Parathyroid adenoma (tissue), 2 donors: Measurements from ENCODE around the gene DNAJC25.
A peak's percentile ranks its signal among the peaks of the same experiment; 100 is the strongest.

ENCODE experiments used
- H2AFZ ChIP-seq: fragments of 300-600 bp; sonication (generic); one replicate; pipeline ENCODE4 v1.7.0; 2017; ENCODE audit warnings: antibody characterized with exemption, mild to moderate bottlenecking
- H3K27ac ChIP-seq: fragments of 300-600 bp; sonication (generic); one replicate; pipeline ENCODE4 v1.7.0; 2017
- H3K27me3 ChIP-seq: fragments of 300-600 bp; sonication (generic); one replicate; pipeline ENCODE4 v1.7.0; 2017; ENCODE audit warnings: low read length; ENCODE audit not compliant: control insufficient read depth, insufficient read depth
- H3K36me3 ChIP-seq: fragments of 300-600 bp; sonication (generic); one replicate; pipeline ENCODE4 v1.7.0; 2017; ENCODE audit warnings: low read length; ENCODE audit not compliant: control insufficient read depth, insufficient read depth
- H3K4me1 ChIP-seq: fragments of 300-600 bp; sonication (generic); one replicate; pipeline ENCODE4 v1.7.0; 2017; ENCODE audit warnings: control low read depth
- H3K4me2 ChIP-seq: fragments of 300-600 bp; sonication (generic); one replicate; pipeline ENCODE4 v1.7.0; 2017; ENCODE audit warnings: low read length
- H3K4me3 ChIP-seq: fragments of 300-600 bp; sonication (generic); one replicate; pipeline ENCODE4 v1.7.0; 2017; ENCODE audit warnings: low read depth, low read length
- H3K79me2 ChIP-seq: fragments of 300-600 bp; sonication (generic); one replicate; pipeline ENCODE4 v1.7.0; 2017; ENCODE audit warnings: control low read depth
- H3K9ac ChIP-seq: fragments of 300-600 bp; sonication (generic); one replicate; pipeline ENCODE4 v1.7.0; 2017; ENCODE audit warnings: mild to moderate bottlenecking
- H3K9me3 ChIP-seq: fragments of 300-600 bp; sonication (generic); one replicate; pipeline ENCODE4 v1.7.0; 2017; ENCODE audit warnings: low read length; ENCODE audit not compliant: control insufficient read depth
- TF ChIP-seq, protein P1 (sequence below): fragments of 300-600 bp; sonication (generic); IDR thresholded peaks from one replicate; pipeline ENCODE4 v1.7.0; 2017; ENCODE audit warnings: antibody characterized with exemption, mild to moderate bottlenecking
- donor health status: primary hyperparathyroidism.

The DNAJC25 gene

DNA sequence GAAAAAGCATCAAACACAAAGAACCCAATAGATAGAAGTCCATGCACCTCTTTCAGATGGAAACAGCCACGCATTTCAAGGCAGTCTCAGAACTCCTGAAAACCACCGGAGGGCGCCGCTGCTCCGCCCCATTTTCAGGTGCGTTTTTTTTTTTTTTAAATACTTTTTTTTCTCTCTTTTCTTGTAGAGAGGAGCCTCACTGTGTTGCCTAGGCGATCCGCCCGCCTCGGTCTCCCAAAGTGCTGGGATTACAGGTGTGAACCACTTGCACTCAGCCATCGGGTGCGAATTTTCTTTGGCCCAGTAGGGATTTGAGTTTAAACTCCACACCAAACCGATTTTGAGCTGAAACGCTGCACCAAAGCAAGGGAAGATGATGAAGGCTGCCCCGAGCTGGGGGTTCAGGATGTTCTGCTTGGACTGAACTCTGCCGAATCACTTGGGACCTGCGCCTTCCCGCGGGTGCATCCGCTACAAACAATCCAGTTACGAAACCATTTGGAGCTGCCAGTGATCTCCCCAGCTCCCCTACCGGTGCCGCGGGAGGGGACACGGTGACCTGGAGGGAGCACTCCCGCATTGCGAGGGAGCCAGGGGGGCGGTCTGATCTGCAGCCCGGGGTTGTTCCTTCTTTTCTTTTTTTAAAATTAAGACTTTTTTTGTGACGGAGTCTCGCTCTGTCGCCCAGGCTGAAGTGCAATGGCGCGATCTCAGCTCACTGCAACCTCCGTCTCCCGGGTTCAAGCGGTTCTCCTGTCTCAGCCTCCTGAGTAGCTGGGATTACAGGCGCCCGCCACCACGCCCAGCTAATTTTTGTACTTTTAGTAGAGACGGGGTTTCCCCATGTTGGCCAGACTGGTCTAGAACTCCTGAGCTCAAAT, 33.0 kb upstream of the DNAJC25 start:
- Histone ChIP-seq H3K4me3 (peak overlapping the region; percentile 57), H3K9ac (no peak overlapping the region), H3K27me3 (no peaks in the 10 kb centered on the region), H3K4me2 (peak overlapping the region; percentile 86), H3K9me3 (no peaks in the 10 kb centered on the region), H2AFZ (peak overlapping the region; percentile 96), H3K36me3 (no peaks in the 10 kb centered on the region), H3K79me2 (no peaks in the 10 kb centered on the region), H3K4me1 (no peaks in the 10 kb centered on the region), H3K27ac (peak overlapping the region; percentile 78)
- TF ChIP-seq, protein P1, sequence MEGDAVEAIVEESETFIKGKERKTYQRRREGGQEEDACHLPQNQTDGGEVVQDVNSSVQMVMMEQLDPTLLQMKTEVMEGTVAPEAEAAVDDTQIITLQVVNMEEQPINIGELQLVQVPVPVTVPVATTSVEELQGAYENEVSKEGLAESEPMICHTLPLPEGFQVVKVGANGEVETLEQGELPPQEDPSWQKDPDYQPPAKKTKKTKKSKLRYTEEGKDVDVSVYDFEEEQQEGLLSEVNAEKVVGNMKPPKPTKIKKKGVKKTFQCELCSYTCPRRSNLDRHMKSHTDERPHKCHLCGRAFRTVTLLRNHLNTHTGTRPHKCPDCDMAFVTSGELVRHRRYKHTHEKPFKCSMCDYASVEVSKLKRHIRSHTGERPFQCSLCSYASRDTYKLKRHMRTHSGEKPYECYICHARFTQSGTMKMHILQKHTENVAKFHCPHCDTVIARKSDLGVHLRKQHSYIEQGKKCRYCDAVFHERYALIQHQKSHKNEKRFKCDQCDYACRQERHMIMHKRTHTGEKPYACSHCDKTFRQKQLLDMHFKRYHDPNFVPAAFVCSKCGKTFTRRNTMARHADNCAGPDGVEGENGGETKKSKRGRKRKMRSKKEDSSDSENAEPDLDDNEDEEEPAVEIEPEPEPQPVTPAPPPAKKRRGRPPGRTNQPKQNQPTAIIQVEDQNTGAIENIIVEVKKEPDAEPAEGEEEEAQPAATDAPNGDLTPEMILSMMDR, result peak; percentile 74

DNA sequence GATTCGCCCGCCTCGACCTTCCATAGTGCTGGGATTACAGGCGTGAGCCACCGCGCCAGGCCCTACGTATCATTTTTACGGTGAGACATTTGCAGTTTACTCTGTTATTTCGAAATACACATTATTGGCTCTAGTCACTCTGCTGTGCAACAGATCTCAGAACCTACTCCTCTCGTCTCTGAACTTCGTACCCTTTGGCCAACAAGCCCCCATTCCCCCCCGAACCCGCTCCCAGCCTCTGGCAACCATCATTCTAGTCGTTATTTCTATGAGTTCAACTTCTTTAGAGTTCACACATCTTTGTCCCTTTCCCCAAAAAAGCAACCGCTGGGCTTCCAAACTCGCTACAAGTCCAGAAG, 32.4 kb upstream of the DNAJC25 start:
- Histone ChIP-seq H3K9ac (no peak overlapping the region), H2AFZ (peak overlapping the region; percentile 96), H3K36me3 (no peaks in the 10 kb centered on the region), H3K4me1 (no peaks in the 10 kb centered on the region), H3K27ac (peak overlapping the region; percentile 78), H3K79me2 (no peaks in the 10 kb centered on the region), H3K27me3 (no peaks in the 10 kb centered on the region), H3K9me3 (no peaks in the 10 kb centered on the region), H3K4me2 (peak overlapping the region; percentile 86), H3K4me3 (peak overlapping the region; percentile 57)
- TF ChIP-seq, protein P1, result no peak

DNA sequence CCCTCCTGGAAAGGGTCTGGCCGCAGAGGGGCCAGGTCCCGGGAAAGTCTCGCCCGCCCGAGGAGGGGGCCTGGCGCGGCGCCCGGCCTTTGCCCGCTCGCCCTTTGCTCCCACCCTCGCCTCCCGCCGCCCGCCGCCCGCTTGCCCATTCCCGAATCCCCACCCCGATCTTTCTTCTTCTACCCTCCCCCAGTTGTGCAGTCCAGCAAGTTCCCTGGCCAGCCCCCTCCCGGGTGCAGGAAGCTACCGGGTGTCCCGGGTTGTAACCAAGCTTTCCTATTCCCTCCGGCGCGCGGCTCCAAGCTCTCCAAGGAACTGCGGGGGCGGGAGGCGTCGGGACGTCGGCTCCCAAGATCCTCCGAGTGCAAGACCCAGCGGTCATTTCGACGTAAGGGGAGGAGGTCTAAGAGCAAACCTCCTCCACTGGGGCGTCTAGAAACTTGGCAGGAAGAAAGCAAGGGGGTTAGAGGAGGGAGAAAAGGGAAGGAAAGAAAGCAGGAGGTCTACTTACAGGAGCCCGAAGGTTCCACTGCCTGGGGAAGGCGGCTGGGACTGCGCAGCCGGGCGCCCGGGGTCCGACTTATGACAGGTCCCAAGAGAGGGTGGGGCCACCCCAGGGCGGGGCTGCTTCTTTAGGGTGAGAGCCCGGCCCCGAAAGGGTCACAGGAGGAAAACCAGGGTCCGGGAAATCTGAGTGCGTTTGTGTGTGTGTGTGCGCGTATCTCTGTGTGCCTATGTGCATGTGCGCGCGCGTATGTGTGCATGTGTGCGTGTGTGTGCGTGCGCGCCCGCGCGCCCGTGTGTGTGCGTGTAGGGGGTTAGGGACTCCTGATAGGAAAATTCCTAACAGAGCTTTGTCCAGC, 31.8 kb upstream of the DNAJC25 start, which contains the start of gene PTGR1:
PTGR1 (minus strand) TSS at position 556 of the 863 bp plus-strand sequence. CDS start 2,225 bp downstream, outside the sequence.
- H3K79me2 ChIP-seq, result no peaks in the 10 kb centered on the region
- H3K4me1 ChIP-seq, result no peaks in the 10 kb centered on the region
- TF ChIP-seq, protein P1, result no peak
- peak within 1 kb of the TSS; percentile 96 for H2AFZ ChIP-seq
- peak within 1 kb of the TSS; percentile 86 for H3K4me2 ChIP-seq
- peak within 1 kb of the TSS; percentile 57 for H3K4me3 ChIP-seq
- no peak within 1 kb of the TSS for H3K9ac ChIP-seq
- H3K9me3 ChIP-seq, result no peaks in the 10 kb centered on the region
- no peaks in the 10 kb centered on the region for H3K36me3 ChIP-seq
- H3K27me3 ChIP-seq, result no peaks in the 10 kb centered on the region
- peak within 1 kb of the TSS; percentile 78 for H3K27ac ChIP-seq

DNA sequence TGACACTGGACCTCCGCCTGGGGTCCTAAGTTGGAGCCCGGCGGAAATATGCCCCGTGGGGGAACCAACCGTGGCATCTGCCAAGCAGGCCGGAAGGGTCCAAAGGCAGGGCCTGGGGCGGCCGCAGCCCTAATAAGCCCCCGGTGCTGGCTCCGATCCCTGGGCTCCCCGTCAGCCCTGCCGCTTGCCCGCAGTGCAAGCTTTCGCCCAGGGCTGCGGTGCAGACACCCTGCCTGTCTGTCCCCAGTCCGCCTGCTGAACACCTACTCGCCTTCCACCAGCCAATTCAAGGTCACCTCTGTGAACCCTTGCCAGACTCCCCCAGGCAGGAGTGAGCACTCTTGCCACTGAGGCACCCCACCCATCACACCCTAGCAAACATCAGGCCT, 31.2 kb upstream of the DNAJC25 start:
- H3K79me2 ChIP-seq, result no peaks in the 10 kb centered on the region
- H3K27me3 ChIP-seq, result no peaks in the 10 kb centered on the region
- no peaks in the 10 kb centered on the region for H3K4me1 ChIP-seq
- peak overlapping the region; percentile 96 for H2AFZ ChIP-seq
- no peaks in the 10 kb centered on the region for H3K9me3 ChIP-seq
- no peaks in the 10 kb centered on the region for H3K36me3 ChIP-seq
- H3K4me3 ChIP-seq, result peak overlapping the region; percentile 57
- peak overlapping the region; percentile 86 for H3K4me2 ChIP-seq
- TF ChIP-seq, protein P1, result no peak
- no peak overlapping the region for H3K9ac ChIP-seq
- H3K27ac ChIP-seq, result no peak overlapping the region
